Mucosa of gallbladder (tissue), 1 donor: Measurements from ENCODE around the gene CDS2. TPM values are rescaled to one million over a fixed set of nuclear protein-coding genes. Genes with fewer than 3 reads are reported as not detected.

Experiments used
- DNase-seq: peaks from one replicate; pipeline ENCODE4 v3.0.0-alpha.2; 2020; ENCODE audit warnings: low spot score
- total RNA-seq: library from RNA; stranded (reverse); gene quantifications from one replicate; pipeline ENCODE4 v1.2.1, GENCODE V29; 2021
- donor health status: DM: no; HTN: no; CAD: no.

Gene CDS2
- total RNA-seq, 1 donor from 2014 or later, result 53.0 TPM

DNA sequence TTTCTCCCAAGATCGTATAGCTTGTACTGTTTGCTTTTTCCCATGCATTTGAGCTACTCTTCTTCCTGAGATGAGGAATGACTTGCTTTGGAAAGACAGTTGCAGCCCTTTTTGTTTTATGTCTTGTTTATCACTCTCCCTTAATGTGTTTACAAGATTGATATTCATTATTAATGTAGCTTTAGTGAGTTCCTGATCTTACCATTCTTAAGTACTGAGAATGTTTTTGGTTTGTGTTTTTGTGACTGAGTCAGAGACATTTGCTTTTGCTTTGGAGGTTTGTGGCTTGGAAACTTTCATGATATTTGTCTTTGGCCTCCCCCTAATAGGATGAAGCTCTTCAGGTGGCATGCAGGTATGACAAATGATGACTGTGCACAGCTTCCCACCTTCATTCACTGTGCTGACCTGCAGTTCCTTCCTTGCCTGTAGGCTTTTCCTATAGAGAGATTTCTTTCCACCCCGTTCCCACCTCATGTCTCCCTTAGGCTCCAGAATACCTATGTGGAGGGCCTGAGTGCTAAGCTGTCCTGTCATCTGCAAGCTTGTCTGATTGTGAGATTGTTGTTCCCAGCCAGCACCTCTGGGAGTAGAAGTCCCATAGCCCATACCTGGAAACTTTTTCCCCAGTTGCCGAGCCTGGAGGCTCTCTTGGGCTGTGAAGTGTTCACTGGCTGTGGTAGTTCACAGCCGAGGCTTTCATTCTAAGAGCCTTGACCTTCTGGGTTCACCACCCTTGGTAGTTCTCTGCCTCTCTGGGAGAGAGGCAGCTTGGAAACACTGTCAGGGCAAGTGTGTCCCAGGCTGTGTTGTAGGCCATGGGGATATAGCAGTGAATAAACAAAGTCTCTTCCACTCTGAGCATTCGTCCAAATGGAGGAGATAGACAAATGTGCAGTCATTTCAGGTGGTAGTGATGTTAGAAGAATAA is 27.1 kb downstream of the CDS2 start:
- no peak for DNase-seq

DNA sequence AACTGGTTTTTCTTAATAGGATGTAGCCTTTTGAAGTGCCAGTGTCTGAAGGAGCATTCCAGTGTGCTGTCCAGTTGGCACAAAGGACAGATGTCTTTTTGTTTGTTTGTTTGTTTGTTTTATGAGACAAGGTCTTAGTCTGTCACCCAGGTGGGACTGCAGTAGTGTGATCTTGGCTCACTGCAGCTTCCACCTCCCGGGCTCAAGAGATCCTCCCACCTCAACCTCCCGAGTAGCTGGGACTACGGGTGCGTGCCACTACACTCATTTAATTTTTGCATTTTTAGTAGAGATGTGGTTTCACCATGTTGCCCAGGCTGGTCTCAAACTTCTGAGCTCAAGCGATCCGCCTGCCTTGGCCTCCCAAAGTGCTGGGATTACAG is 27.7 kb downstream of the CDS2 start:
- no peak for DNase-seq

GRCh38 chr20:5155404-5155803 is 28.6 kb downstream of the CDS2 start:
- DNase-seq, result no peak

DNA sequence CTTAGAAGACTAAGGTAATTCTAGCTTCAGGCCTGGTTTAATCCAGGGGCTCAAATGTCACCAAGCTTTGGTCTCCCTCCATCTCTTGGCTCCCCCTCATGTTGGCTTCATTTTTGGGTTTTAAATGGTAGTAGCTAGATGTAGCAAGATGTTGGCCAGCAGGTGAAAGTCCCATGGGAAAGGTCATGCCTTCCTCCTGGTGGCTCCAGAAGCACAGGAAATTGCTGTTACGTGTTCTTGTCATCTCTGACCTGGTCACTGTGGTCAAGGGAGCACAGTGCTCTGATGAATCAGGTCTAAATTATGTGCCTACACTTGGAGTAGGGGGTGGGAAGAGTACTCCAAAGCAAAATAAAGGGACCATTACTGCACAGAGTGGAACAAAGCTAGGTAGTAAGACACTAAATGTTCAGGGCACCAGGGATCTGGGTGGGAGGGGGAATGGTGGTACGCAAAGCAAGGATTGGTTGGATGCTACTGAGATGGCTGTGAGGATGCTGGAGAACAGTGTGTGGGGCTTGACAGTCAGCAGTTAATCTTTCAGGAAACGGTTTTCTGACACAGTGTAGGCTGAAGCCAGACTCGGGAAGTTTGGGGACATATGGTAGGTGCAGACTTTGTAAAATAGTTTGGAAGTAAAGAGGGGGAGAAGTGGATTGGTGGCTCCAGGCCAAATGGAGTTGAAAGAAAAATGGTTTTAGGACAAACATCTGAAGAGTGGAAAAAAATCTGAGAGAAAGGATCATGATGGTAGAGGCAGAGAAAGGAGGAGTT is 30.1 kb downstream of the CDS2 start:
- DNase-seq, result no peak

- no peak for DNase-seq
These were observed 33.1 kb downstream of the CDS2 start for GRCh38 chr20:5159928-5160327.

DNA sequence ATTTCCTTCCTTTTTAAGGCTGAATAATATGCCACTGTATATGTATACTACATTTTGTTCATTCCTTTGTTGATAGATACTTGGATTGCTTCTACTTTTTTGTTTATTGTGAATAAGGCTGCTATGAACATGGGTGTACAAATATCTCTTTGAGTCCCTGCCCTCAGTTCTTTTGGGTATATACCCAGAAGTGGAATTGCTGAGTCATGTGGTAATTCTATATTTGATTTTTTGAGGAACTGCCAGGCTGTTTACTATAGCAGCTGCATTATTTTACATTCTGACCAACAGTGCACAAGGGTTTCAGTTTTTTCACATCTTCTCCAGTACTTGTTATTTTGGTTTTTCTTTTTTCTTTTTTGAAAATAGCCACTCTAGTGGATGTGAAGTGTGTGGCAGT is 34.1 kb downstream of the CDS2 start:
- DNase-seq, result no peak

DNA sequence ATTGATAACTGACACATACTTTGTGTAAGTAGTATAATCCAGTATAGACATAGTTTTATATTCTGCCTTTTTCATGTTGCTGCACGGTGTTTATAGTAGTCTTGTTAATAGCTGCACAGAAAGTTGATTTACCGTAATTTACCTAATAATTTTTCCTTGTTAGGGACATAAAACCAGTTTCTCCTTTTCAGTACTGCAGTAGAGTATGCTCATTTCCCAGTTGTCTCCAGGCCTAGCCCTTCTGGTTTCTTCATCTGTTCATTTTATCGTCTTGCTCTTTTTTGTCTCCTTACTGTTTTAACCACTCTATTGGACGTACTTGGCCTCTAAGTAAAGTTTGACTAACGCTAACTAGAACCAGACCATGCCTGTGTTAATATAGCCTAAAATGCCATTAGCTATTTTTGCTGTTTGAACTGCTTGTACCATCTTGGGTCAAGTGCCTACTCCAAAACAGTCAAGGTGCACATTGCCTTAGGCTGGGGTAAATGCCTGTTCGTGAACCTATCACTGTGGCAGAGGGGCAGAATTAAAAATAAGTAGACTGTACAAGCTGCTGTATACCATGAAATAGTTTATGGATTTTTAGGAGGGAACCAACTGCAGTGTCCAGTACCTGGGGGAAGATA is 34.8 kb downstream of the CDS2 start:
- DNase-seq, result no peak

GRCh38 chr20:5164645-5165625 is 38.1 kb downstream of the CDS2 start:
- DNase-seq, result no peak

- DNase-seq, result no peak
These were observed 42.0 kb downstream of the CDS2 start for GRCh38 chr20:5168651-5169396.

- DNase-seq, result no peak
These were observed 43.5 kb downstream of the CDS2 start for GRCh38 chr20:5170341-5170740.

- DNase-seq, result no peak
These were observed 44.4 kb downstream of the CDS2 start for GRCh38 chr20:5171064-5171789.

DNA sequence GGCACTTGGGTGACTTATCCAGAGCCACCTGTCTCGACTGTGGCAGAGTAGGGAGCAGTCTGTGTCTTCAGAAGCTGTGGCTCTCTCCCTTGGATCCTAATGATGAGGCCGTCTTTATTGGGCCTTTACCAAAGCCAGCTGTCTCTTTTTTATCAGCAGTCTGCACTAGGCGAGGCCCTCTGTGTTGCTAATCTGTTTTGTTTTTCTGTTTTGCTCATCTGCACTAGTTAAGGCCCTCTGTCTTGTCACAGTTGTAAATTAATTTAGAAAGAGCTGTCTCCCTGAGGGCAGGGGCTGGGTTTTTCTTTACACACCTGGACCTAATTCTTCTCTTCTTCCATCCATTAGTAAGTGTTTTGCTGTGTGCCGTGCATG is 45.0 kb downstream of the CDS2 start:
- DNase-seq, result no peak

GRCh38 chr20:5172167-5172601 is 45.4 kb downstream of the CDS2 start:
- DNase-seq, result no peak

DNA sequence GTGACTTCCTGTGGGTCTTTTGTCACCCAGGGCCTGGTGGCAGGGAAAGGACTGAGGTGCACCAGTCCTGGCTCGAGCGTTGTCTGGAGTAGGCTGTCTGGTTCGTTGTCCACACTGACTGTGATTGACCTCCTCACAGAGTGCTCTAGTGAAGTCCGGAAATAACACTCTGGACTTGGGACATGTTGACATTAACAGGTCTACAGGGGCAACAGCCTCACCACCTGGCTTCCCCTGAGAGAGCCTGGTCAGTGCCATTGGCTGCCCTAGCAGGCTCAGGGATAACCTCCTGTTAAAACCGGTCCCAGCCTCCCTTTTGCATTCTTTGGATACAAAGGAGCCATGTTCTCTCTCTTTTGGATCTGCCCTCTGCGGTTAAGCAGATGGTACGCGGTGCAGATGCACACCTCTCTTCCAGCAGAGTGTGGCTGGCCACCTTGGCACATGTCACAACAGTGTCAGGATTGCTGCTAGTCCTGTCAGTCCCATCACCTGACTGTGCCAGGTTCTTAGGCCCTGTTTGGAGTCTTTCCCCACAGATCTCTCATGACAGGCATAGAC is 46.2 kb downstream of the CDS2 start:
- no peak for DNase-seq

- DNase-seq, result no peak
These were observed 46.9 kb downstream of the CDS2 start for GRCh38 chr20:5173751-5174150.

- DNase-seq, result no peak
These were observed 50.3 kb downstream of the CDS2 start for GRCh38 chr20:5177071-5177470.

DNA sequence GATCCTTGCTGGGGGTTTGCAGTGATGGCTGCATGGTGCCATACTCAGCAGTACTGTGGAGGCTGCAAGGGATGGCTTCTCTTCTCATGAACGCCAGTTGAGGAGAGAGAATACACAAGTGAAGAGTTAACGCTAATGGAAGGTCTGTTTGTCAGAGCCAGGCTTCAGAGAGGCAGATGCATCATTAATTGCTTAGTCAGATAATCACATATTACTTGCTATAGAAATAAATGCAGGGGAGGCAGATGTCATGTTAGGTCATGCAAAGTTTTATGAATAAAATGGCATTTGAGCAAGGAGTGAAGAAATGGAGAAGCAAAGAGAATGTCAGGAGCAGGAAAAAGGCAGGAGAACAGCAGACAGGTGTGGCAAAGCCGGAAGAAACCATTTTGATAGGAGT is 51.2 kb downstream of the CDS2 start:
- DNase-seq, result no peak

- DNase-seq, result no peak
These were observed 53.6 kb downstream of the CDS2 start for GRCh38 chr20:5180421-5180820.

DNA sequence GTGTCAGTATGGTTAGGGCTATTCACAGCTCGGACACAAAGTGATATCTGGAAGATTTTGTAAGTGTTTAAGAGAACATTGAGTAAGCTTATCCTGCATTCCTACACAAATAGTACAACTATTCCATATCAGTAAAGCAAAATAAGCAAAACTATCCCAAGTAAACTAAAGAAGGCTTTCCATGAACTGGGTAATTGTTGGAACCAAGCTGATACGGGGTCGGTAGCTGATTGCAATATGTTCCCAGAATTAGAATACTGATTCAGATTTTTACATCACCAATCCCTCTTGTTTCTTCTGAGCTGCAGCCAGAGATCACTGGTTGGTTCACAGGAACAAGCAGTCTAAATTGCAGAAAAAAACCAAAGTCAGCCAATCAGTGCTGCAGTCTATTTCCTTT is 54.1 kb downstream of the CDS2 start:
- DNase-seq, result no peak

- DNase-seq, result no peak
These were observed 54.7 kb downstream of the CDS2 start for GRCh38 chr20:5181492-5181891.
